HG03575 (cell line): ENCODE data around the gene MMP13.
"Not testable (repeated sequence)": the region's sequence is repeated elsewhere in the genome, so short reads cannot be mapped to it uniquely, and the experiment has no call there.

ENCODE experiments used
- ATAC-seq: cut with Tn5 transposase; IDR thresholded peaks from one replicate; pipeline ENCODE4 v1.9.1; 2021; ENCODE audit not compliant: unreplicated experiment, insufficient number of reproducible peaks, low FRiP score; ENCODE audit errors: extremely low read depth

MMP13 gene

GRCh38 chr11:102914238-102915043 lies 41.1 kb downstream of the MMP13 start:
- ATAC-seq = no peak

- no peak for ATAC-seq
Observed at GRCh38 chr11:102912482-102912830, 43.1 kb downstream of the MMP13 start.

GRCh38 chr11:102911758-102912481 lies 43.6 kb downstream of the MMP13 start:
- no peak for ATAC-seq

- ATAC-seq = not testable (repeated sequence)
Observed at GRCh38 chr11:102905848-102906247, 49.7 kb downstream of the MMP13 start.

- ATAC-seq = not testable (repeated sequence)
Observed at GRCh38 chr11:102903895-102904294, 51.6 kb downstream of the MMP13 start.

GRCh38 chr11:102900346-102900745 lies 55.2 kb downstream of the MMP13 start:
- ATAC-seq = no peak
